ENCODE results near the gene CACNA2D1. TPM values are rescaled to one million over a fixed set of nuclear protein-coding genes. Genes with fewer than 3 reads are reported as not detected.
"Not testable (repeated sequence)": the region's sequence is repeated elsewhere in the genome, so short reads cannot be mapped to it uniquely, and the experiment has no call there.

The CACNA2D1 gene
- total and polyA plus RNA-seq, 5 experiments from 2014 or later: not detected

DNA sequence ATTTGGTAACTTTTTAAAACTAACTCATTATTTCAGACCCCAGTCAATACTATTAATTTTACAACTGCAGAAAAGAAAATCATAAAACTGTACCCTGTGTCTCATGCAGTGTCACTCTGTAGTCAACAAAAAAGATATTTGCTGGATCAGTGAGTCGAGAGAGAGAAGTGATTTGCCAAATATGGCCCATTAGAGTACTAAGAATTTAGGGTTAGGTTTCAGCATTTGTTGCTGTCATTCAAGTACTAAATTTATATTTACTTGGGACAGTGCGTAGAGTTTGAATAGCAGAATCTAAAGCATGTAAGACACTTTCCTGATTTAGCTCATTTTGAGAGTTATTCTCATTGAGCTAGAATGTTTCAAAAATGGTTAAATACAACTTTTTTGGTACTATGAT is 38.9 kb downstream of the CACNA2D1 start:
- Mint-ChIP-seq H3K27me3 (no peaks in the 10 kb centered on the region), H3K36me3 (no peaks in the 10 kb centered on the region), H3K9me3 (peaks cover 0 to 10% (median 3%) of the 10 kb centered on the region in 9 donors), H3K4me1 (no peaks in the 10 kb centered on the region), H3K27ac (no peak overlapping the region), H3K4me3 (no peak overlapping the region)
- POLR2A ChIA-PET: no interaction called here
- no peak for ATAC-seq
- no peak for DNase-seq

- Mint-ChIP-seq H3K4me1 (no peaks in the 10 kb centered on the region), H3K27me3 (no peaks in the 10 kb centered on the region), H3K27ac (no peak overlapping the region), H3K9me3 (peaks cover 0 to 10% (median 3%) of the 10 kb centered on the region in 9 donors), H3K36me3 (no peaks in the 10 kb centered on the region), H3K4me3 (no peak overlapping the region)
- ATAC-seq: no peak
- DNase-seq: no peak
- POLR2A ChIA-PET: no interaction called here
Measured at GRCh38 chr7:82404094-82404493, 39.5 kb downstream of the CACNA2D1 start.

GRCh38 chr7:82397879-82398524 is 45.6 kb downstream of the CACNA2D1 start:
- DNase-seq: no peak
- no peak overlapping the region for H3K27ac Mint-ChIP-seq
- no peak for ATAC-seq
- H3K4me3 Mint-ChIP-seq: no peak overlapping the region
- H3K4me1 Mint-ChIP-seq: no peaks in the 10 kb centered on the region
- POLR2A ChIA-PET: no interaction called here
- peaks cover 0 to 8% (median 2%) of the 10 kb centered on the region in 9 donors for H3K9me3 Mint-ChIP-seq
- H3K27me3 Mint-ChIP-seq: peaks cover 0 to 5% (median 0%) of the 10 kb centered on the region in 5 donors
- H3K36me3 Mint-ChIP-seq: no peaks in the 10 kb centered on the region

- H3K9me3 Mint-ChIP-seq: peaks cover 0 to 8% (median 2%) of the 10 kb centered on the region in 9 donors
- no peak overlapping the region for H3K27ac Mint-ChIP-seq
- peaks cover 0 to 5% (median 0%) of the 10 kb centered on the region in 5 donors for H3K27me3 Mint-ChIP-seq
- ATAC-seq (no peak), DNase-seq (no peak)
- POLR2A ChIA-PET: no interaction called here
- H3K36me3 Mint-ChIP-seq: no peaks in the 10 kb centered on the region
- no peak overlapping the region for H3K4me3 Mint-ChIP-seq
- H3K4me1 Mint-ChIP-seq: no peaks in the 10 kb centered on the region
Measured at GRCh38 chr7:82396343-82396742, 47.2 kb downstream of the CACNA2D1 start.

GRCh38 chr7:82395147-82395546 is 48.4 kb downstream of the CACNA2D1 start:
- peaks cover 0 to 8% (median 2%) of the 10 kb centered on the region in 9 donors for H3K9me3 Mint-ChIP-seq
- no peak overlapping the region for H3K27ac Mint-ChIP-seq
- peaks cover 0 to 5% (median 0%) of the 10 kb centered on the region in 5 donors for H3K27me3 Mint-ChIP-seq
- no peaks in the 10 kb centered on the region for H3K36me3 Mint-ChIP-seq
- ATAC-seq (no peak), DNase-seq (no peak)
- no peak overlapping the region for H3K4me3 Mint-ChIP-seq
- H3K4me1 Mint-ChIP-seq: no peaks in the 10 kb centered on the region
- POLR2A ChIA-PET: no interaction called here

- Mint-ChIP-seq H3K27ac (no peak overlapping the region), H3K4me1 (no peaks in the 10 kb centered on the region), H3K9me3 (peaks cover 0 to 6% (median 0%) of the 10 kb centered on the region in 9 donors), H3K36me3 (no peaks in the 10 kb centered on the region), H3K27me3 (peaks cover 0 to 3% (median 0%) of the 10 kb centered on the region in 5 donors), H3K4me3 (no peak overlapping the region)
- no peak for DNase-seq
- POLR2A ChIA-PET: no interaction called here
- ATAC-seq: no peak
Measured at GRCh38 chr7:82393840-82394220, 49.7 kb downstream of the CACNA2D1 start.

DNA sequence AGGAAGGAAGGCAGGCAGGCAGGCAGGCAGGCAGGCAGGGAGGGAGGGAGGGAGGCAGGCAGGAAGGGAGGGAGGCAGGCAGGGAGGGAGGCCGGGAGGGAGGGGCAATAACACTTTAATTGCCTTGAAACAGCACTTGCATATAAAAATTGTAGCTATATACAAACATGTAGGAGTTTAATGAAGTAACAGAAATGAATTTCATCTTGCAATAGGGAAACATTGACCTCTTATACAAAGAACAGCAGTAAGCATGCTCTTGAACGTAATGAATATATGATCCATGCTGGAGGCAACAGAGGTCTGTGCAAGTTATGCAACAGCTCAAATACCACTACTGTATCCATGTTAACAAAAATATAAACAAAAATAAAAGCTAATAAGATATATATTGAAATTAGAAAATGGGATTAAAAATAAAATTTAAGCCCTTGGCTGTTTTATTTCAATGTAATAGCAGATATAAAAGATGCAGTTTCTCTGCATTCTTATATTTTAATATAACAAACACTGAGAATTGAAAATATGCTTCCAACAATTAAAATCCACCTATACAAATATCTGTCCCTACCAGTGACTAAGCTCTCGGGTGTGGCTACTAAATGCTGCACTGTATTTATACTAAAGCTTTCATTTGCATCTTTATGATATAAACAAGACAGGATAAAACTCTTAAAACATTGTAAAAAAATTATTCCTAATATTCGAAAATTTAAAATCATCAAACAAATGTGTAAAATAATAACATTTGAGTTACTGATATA is 50.3 kb downstream of the CACNA2D1 start:
- Mint-ChIP-seq H3K4me3 (no peak overlapping the region), H3K27me3 (no peaks in the 10 kb centered on the region), H3K27ac (no peak overlapping the region), H3K9me3 (peaks cover 0 to 4% (median 0%) of the 10 kb centered on the region in 9 donors), H3K36me3 (no peaks in the 10 kb centered on the region), H3K4me1 (no peaks in the 10 kb centered on the region)
- DNase-seq (no peak), ATAC-seq (no peak)
- POLR2A ChIA-PET: no interaction called here

DNA sequence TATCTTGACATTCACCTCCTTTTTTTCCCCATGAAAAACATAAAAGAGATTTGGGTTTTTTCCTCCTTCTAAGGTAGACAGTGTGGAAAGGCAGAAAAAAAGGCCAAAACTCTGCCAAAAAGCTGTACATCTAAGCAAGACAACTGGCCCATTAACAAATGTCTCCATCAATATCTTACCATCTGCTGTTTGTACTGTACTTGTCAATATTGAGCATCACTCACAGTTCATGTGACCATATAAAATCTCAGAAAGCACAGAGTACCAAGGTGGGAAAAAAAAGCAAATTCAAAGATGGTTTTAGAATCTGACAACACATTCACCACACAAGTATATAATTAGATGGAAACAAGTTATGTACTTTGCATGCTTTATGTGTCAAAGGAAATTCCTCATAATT is 52.6 kb downstream of the CACNA2D1 start:
- DNase-seq (no peak), ATAC-seq (no peak)
- no peak overlapping the region for H3K4me3 Mint-ChIP-seq
- no peaks in the 10 kb centered on the region for H3K4me1 Mint-ChIP-seq
- H3K9me3 Mint-ChIP-seq: no peaks in the 10 kb centered on the region
- H3K36me3 Mint-ChIP-seq: no peaks in the 10 kb centered on the region
- no peaks in the 10 kb centered on the region for H3K27me3 Mint-ChIP-seq
- H3K27ac Mint-ChIP-seq: no peak overlapping the region
- POLR2A ChIA-PET: no interaction called here

GRCh38 chr7:82389876-82390275 is 53.7 kb downstream of the CACNA2D1 start:
- H3K27ac Mint-ChIP-seq: no peak overlapping the region
- H3K9me3 Mint-ChIP-seq: peaks cover 0 to 2% (median 0%) of the 10 kb centered on the region in 9 donors
- ATAC-seq (no peak), DNase-seq (no peak)
- H3K4me1 Mint-ChIP-seq: no peaks in the 10 kb centered on the region
- POLR2A ChIA-PET: no interaction called here
- no peaks in the 10 kb centered on the region for H3K27me3 Mint-ChIP-seq
- no peak overlapping the region for H3K4me3 Mint-ChIP-seq
- H3K36me3 Mint-ChIP-seq: no peaks in the 10 kb centered on the region

DNA sequence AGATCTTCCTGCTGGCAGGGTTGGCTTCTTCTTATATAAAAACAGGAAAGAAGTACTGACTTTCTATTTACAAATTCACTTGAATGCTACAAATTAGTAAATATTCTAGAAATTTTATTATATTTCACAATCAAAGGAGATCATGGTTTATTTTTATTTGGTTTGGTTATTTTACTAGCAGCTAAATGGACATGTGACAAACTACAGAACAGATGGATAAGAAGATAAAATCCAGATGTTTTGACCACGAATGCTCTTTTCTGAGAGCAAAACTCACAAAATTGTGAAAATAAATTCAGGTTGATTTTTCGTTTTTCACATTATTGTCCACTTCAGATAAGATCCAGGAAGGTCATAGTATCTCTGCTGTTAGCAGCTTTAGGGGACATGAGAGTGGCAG is 55.4 kb downstream of the CACNA2D1 start:
- no peak overlapping the region for H3K27ac Mint-ChIP-seq
- no peaks in the 10 kb centered on the region for H3K36me3 Mint-ChIP-seq
- POLR2A ChIA-PET: no interaction called here
- H3K27me3 Mint-ChIP-seq: no peaks in the 10 kb centered on the region
- no peak overlapping the region for H3K4me3 Mint-ChIP-seq
- ATAC-seq (no peak), DNase-seq (no peak)
- H3K9me3 Mint-ChIP-seq: peaks cover 0 to 2% (median 0%) of the 10 kb centered on the region in 9 donors
- no peaks in the 10 kb centered on the region for H3K4me1 Mint-ChIP-seq

GRCh38 chr7:82386571-82386970 is 57.0 kb downstream of the CACNA2D1 start:
- H3K9me3 Mint-ChIP-seq, H3K27ac Mint-ChIP-seq, H3K4me1 Mint-ChIP-seq, ATAC-seq, H3K27me3 Mint-ChIP-seq, H3K4me3 Mint-ChIP-seq, H3K36me3 Mint-ChIP-seq, DNase-seq, POLR2A ChIA-PET: not testable (repeated sequence)

DNA sequence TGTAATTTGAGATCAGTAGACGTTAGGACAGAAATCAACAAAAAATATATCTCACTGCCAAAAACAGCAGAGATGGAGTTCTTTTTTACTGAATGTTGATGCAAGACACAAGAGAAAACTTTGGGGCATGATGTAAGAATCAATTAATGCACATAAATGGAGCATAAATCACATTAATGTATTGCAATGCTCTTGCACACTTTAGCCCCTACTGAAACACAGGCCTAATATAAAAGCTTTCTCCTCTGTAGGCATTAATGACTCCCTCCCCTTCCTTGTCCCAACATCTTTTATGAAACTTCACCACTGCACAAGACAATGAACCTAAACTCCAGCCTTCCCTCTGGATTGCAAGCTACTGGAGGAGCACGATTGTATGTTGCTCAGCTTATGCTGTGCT is 58.8 kb downstream of the CACNA2D1 start:
- POLR2A ChIA-PET: no interaction called here

GRCh38 chr7:82384051-82384464 is 59.5 kb downstream of the CACNA2D1 start:
- Mint-ChIP-seq H3K27ac (no peak overlapping the region), H3K27me3 (no peaks in the 10 kb centered on the region), H3K36me3 (no peaks in the 10 kb centered on the region), H3K9me3 (peaks cover 0 to 2% (median 0%) of the 10 kb centered on the region in 9 donors), H3K4me3 (no peak overlapping the region), H3K4me1 (no peaks in the 10 kb centered on the region)
- POLR2A ChIA-PET: no interaction called here
- DNase-seq: no peak
- no peak for ATAC-seq

More for the DNA sequence above, 58.8 kb downstream of the CACNA2D1 start:
- H3K36me3 Mint-ChIP-seq: no peaks in the 10 kb centered on the region
- ATAC-seq (no peak), DNase-seq (no peak)
- H3K9me3 Mint-ChIP-seq: peaks cover 0 to 2% (median 0%) of the 10 kb centered on the region in 9 donors
- H3K4me3 Mint-ChIP-seq: no peak overlapping the region
- H3K27ac Mint-ChIP-seq: no peak overlapping the region
- no peaks in the 10 kb centered on the region for H3K27me3 Mint-ChIP-seq
- H3K4me1 Mint-ChIP-seq: no peaks in the 10 kb centered on the region

Data from naive thymus-derived CD8-positive, alpha-beta T cell (primary cell).